DND-41 (cell line): ENCODE measurements around the gene ABCA2.

Experiments used
- ATAC-seq: fragments of 200-7000 bp; cut with Tn5 transposase; 3 replicates; pipeline ENCODE4 v1.9.1; 2021; ENCODE audit warnings: low read depth; ENCODE audit not compliant: insufficient read depth
- DNase-seq: peaks from one replicate; pipeline ENCODE4 v3.0.0-alpha.2; 2020
- H2AFZ ChIP-seq: 2 replicates; pipeline ENCODE4 v1.6.0; 2012; ENCODE audit warnings: low read depth, low read length
- H3K27ac ChIP-seq: 2 replicates; pipeline ENCODE4 v1.5.1; 2012; ENCODE audit warnings: low read length, inconsistent platforms
- H3K27me3 ChIP-seq: fragments of 200-600 bp; sonication (generic); 2 replicates; pipeline ENCODE4 v1.6.0; 2012; ENCODE audit warnings: low read length, mild to moderate bottlenecking, inconsistent platforms; ENCODE audit not compliant: insufficient read depth, poor library complexity
- H3K36me3 ChIP-seq: 2 replicates; pipeline ENCODE4 v1.5.1; 2012; ENCODE audit warnings: low read length, inconsistent platforms; ENCODE audit not compliant: insufficient read depth
- H3K4me1 ChIP-seq: 2 replicates; pipeline ENCODE4 v1.5.1; 2012; ENCODE audit warnings: mild to moderate bottlenecking, low read length; ENCODE audit not compliant: insufficient read depth
- H3K4me2 ChIP-seq: 2 replicates; pipeline ENCODE4 v1.6.0; 2012; ENCODE audit warnings: mild to moderate bottlenecking, moderate library complexity, low read length, inconsistent platforms; ENCODE audit not compliant: insufficient read depth
- H3K4me3 ChIP-seq, 2 experiments: fragments of 200-600 bp in 1 of 2; shearing (Covaris generic) in 1 of 2; 2 replicates each; pipeline ENCODE4 v1.5.1; 2012 to 2016; ENCODE audit warnings: inconsistent platforms in 2 of 2, low read length in 2 of 2, mild to moderate bottlenecking in 2 of 2, low read depth in 1 of 2, moderate library complexity in 1 of 2
- H3K79me2 ChIP-seq: 2 replicates; pipeline ENCODE4 v1.6.0; 2012; ENCODE audit warnings: low read length, inconsistent platforms; ENCODE audit not compliant: insufficient read depth
- H3K9ac ChIP-seq: 2 replicates; pipeline ENCODE4 v1.6.0; 2012; ENCODE audit warnings: low read depth, mild to moderate bottlenecking, inconsistent platforms, low read length, moderate library complexity
- H3K9me3 ChIP-seq: 2 replicates; pipeline ENCODE4 v1.5.1; 2012; ENCODE audit warnings: low read length, moderate library complexity, mild to moderate bottlenecking, inconsistent platforms; ENCODE audit not compliant: insufficient read depth, severe bottlenecking
- H4K20me1 ChIP-seq: 2 replicates; pipeline ENCODE4 v1.6.0; 2012; ENCODE audit warnings: low read length; ENCODE audit not compliant: insufficient read depth
- EZH2 ChIP-seq: IDR thresholded peaks from 3 replicates; pipeline ENCODE4 v1.6.1; 2012; ENCODE audit warnings: borderline replicate concordance, low read depth, mild to moderate bottlenecking, moderate library complexity, low read length, inconsistent platforms; ENCODE audit not compliant: severe bottlenecking
- TF ChIP-seq, protein P1 (sequence below): IDR thresholded peaks from 2 replicates; pipeline ENCODE4 v1.5.1; 2012; ENCODE audit warnings: borderline replicate concordance, low read length, moderate library complexity, mild to moderate bottlenecking; ENCODE audit not compliant: poor library complexity, severe bottlenecking; ENCODE audit errors: extremely low read depth

The ABCA2 gene

DNA sequence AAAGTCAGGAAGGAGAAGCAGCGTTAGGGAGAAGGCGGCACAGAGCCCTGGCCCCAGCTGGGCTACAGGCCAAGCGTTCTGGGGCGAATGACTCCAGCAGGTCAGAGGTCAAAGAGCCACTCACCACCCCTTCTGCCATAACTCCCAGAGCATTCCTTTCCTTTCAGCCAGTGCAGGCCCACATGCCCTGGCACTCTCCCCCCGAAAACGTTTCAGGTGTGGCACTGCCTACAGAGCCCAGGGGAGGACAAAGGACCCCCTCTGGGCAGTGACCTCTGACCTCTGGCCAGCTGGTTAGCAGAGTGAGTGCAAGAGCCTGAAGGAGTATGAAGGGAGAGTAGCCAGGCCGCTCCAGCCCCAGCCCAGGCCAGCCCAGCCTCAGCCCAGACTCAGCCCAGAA is 4.9 kb downstream of the ABCA2 start:
- no peaks in the 10 kb centered on the region for H3K27me3 ChIP-seq
- no peak overlapping the region for H3K4me3 ChIP-seq
- H2AFZ ChIP-seq: no peak overlapping the region
- no peak for TF ChIP-seq EZH2
- TF ChIP-seq, protein P1, sequence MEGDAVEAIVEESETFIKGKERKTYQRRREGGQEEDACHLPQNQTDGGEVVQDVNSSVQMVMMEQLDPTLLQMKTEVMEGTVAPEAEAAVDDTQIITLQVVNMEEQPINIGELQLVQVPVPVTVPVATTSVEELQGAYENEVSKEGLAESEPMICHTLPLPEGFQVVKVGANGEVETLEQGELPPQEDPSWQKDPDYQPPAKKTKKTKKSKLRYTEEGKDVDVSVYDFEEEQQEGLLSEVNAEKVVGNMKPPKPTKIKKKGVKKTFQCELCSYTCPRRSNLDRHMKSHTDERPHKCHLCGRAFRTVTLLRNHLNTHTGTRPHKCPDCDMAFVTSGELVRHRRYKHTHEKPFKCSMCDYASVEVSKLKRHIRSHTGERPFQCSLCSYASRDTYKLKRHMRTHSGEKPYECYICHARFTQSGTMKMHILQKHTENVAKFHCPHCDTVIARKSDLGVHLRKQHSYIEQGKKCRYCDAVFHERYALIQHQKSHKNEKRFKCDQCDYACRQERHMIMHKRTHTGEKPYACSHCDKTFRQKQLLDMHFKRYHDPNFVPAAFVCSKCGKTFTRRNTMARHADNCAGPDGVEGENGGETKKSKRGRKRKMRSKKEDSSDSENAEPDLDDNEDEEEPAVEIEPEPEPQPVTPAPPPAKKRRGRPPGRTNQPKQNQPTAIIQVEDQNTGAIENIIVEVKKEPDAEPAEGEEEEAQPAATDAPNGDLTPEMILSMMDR: no peak
- H3K9me3 ChIP-seq: no peaks in the 10 kb centered on the region
- no peak overlapping the region for H3K9ac ChIP-seq
- no peak overlapping the region for H3K4me2 ChIP-seq
- H3K36me3 ChIP-seq: no peaks in the 10 kb centered on the region; the same call in 1 of the 2 replicates
- H3K4me1 ChIP-seq: peaks cover 14% of the 10 kb centered on the region
- ATAC-seq: no peak
- no peak overlapping the region for H3K27ac ChIP-seq
- no peak for DNase-seq
- no peaks in the 10 kb centered on the region for H3K79me2 ChIP-seq
- no peaks in the 10 kb centered on the region for H4K20me1 ChIP-seq

DNA sequence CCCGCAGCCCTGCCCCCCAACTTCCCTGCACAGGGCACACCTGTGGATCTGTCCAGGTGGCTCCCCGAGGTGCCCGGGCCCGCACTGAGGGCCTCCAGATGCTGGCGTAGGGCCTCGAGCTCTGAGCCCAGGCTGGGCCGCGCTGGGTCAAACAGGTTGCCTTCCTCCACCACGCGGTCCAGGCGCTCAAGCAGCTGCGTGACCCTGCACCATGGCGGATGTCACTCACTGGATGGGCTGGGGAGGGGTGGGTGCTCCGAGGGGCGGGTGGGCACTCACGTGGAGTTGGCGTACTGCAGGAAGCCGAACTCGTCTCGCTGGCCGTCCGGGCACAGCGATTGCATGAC is 5.4 kb downstream of the ABCA2 start:
- Histone ChIP-seq H3K9ac (no peak overlapping the region), H3K4me2 (no peak overlapping the region), H3K4me3 (no peak overlapping the region), H3K4me1 (peaks cover 14% of the 10 kb centered on the region), H4K20me1 (no peaks in the 10 kb centered on the region), H3K27ac (no peak overlapping the region), H3K79me2 (no peaks in the 10 kb centered on the region), H2AFZ (no peak overlapping the region), H3K27me3 (no peaks in the 10 kb centered on the region), H3K36me3 (no peaks in the 10 kb centered on the region; the same call in 1 of the 2 replicates), H3K9me3 (no peaks in the 10 kb centered on the region)
- TF ChIP-seq EZH2: no peak
- TF ChIP-seq, protein P1: no peak
- no peak for DNase-seq
- ATAC-seq: no peak

DNA sequence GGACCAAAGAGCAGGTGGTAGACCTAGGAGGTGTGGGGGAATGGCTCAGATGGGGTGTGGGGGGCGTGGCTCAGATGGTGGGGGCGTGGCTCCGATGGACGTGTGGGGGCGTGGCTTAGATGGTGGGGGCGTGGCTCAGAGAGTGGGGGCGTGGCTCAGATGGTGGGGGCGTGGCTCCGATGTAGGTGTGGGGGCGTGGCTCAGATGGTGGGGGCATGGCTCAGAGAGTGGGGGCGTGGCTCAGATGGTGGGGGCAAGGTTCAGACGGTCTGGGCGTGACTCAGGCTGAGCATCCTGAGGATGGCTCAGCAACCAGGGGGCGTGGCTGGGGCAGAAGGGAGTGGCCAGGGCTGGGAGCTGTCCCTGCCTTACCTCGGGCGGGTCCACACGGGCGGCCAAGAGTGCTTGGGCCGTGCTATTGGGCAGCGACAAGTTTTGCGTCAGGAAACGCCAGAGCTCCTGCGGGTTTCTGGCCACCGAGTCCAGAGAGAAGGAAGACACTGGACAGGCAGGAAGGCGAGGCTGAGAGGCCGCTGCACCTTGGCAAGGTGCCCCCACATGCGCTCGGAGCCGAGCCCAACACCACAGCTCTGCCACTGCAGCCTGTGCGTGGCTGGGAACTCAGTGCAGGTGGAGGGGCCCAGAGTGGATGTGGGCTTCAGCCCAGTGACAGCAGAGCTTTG is 5.9 kb downstream of the ABCA2 start:
- no peaks in the 10 kb centered on the region for H3K79me2 ChIP-seq
- peak; percentile 70 for ATAC-seq
- H3K4me1 ChIP-seq: peaks cover 8% of the 10 kb centered on the region
- H3K36me3 ChIP-seq: peaks cover 3% of the 10 kb centered on the region; the same call in 1 of the 2 replicates
- H3K27me3 ChIP-seq: no peaks in the 10 kb centered on the region
- no peak overlapping the region for H3K4me3 ChIP-seq
- H3K9me3 ChIP-seq: no peaks in the 10 kb centered on the region
- DNase-seq: peak; percentile 62
- TF ChIP-seq, protein P1: no peak
- TF ChIP-seq EZH2: no peak
- no peak overlapping the region for H2AFZ ChIP-seq
- H3K9ac ChIP-seq: no peak overlapping the region
- H4K20me1 ChIP-seq: no peaks in the 10 kb centered on the region
- no peak overlapping the region for H3K4me2 ChIP-seq
- H3K27ac ChIP-seq: no peak overlapping the region
